Neuronal stem cell (in vitro differentiated cells): Measurements from ENCODE around the gene MTERF4. TPM values are rescaled to one million over a fixed set of nuclear protein-coding genes. Genes with fewer than 3 reads are reported as not detected.

Experiments
- DNase-seq: peaks from one replicate; pipeline ENCODE4 v3.0.0-alpha.2; 2013; ENCODE audit warnings: low spot score
- H2AFZ ChIP-seq: one replicate; pipeline ENCODE4 v1.6.1; 2013; ENCODE audit warnings: mild to moderate bottlenecking, low read length, inconsistent platforms
- H2AK5ac ChIP-seq: 2 replicates; pipeline ENCODE4 v1.6.1; 2013; ENCODE audit warnings: low read depth, mild to moderate bottlenecking, inconsistent platforms, low read length, moderate library complexity, mixed read lengths
- H2BK120ac ChIP-seq: 2 replicates; pipeline ENCODE4 v1.6.1; 2013; ENCODE audit warnings: low read depth, mild to moderate bottlenecking, inconsistent platforms, low read length, moderate library complexity, mixed read lengths
- H2BK12ac ChIP-seq: one replicate; pipeline ENCODE4 v1.6.1; 2013; ENCODE audit warnings: low read length, inconsistent platforms
- H2BK15ac ChIP-seq: 2 replicates; pipeline ENCODE4 v1.6.1; 2013; ENCODE audit warnings: mild to moderate bottlenecking, low read length, inconsistent platforms, mixed read lengths
- H2BK5ac ChIP-seq: one replicate; pipeline ENCODE4 v1.6.1; 2013; ENCODE audit warnings: inconsistent platforms, mild to moderate bottlenecking, low read length, moderate library complexity
- H3K14ac ChIP-seq: one replicate; pipeline ENCODE4 v1.6.1; 2013; ENCODE audit warnings: low read length, inconsistent platforms
- H3K18ac ChIP-seq: 2 replicates; pipeline ENCODE4 v1.6.1; 2013; ENCODE audit warnings: low read length, inconsistent platforms
- H3K23ac ChIP-seq: 2 replicates; pipeline ENCODE4 v1.6.1; 2013; ENCODE audit warnings: low read depth, mild to moderate bottlenecking, mixed read lengths, low read length, inconsistent platforms; ENCODE audit not compliant: poor library complexity
- H3K27ac ChIP-seq: replicated peaks from 3 replicates; pipeline ENCODE4 v1.5.1; 2013; ENCODE audit warnings: low read length, inconsistent platforms
- H3K27me3 ChIP-seq, 3 experiments: 2 replicates each; pipeline ENCODE4 v1.6.1; 2013; ENCODE audit warnings: low read length in 3 of 3, mild to moderate bottlenecking in 2 of 3, inconsistent platforms in 1 of 3, low read depth in 1 of 3, mixed read lengths in 1 of 3, moderate library complexity in 1 of 3; ENCODE audit not compliant: control insufficient read depth in 3 of 3, insufficient read depth in 3 of 3
- H3K36me3 ChIP-seq, 2 donors: replicated peaks in 1 of 2; 2 replicates each; pipeline ENCODE4 v1.6.1; 2013; ENCODE audit warnings: low read length in 2 of 2; ENCODE audit not compliant: control insufficient read depth in 2 of 2, insufficient read depth in 2 of 2
- H3K4ac ChIP-seq: 2 replicates; pipeline ENCODE4 v1.6.1; 2013; ENCODE audit warnings: inconsistent platforms, mild to moderate bottlenecking, low read length, moderate library complexity
- H3K4me1 ChIP-seq, 2 donors: 1 replicate in 1 of 2; 2 replicates in 1 of 2; pipeline ENCODE4 v1.6.1; 2013; ENCODE audit warnings: low read length in 2 of 2, low read depth in 1 of 2; ENCODE audit not compliant: control insufficient read depth in 2 of 2, insufficient read depth in 1 of 2
- H3K4me2 ChIP-seq: one replicate; pipeline ENCODE4 v1.6.1; 2013; ENCODE audit warnings: mild to moderate bottlenecking, low read length, inconsistent platforms; ENCODE audit not compliant: insufficient read depth, poor library complexity, severe bottlenecking
- H3K4me3 ChIP-seq, 2 donors: 2 replicates each; pipeline ENCODE4 v1.5.1; 2013; ENCODE audit warnings: low read length in 2 of 2, mild to moderate bottlenecking in 2 of 2, inconsistent platforms in 1 of 2, moderate library complexity in 1 of 2
- H3K79me1 ChIP-seq: one replicate; pipeline ENCODE4 v1.6.1; 2013; ENCODE audit warnings: low read depth, mild to moderate bottlenecking, inconsistent platforms, low read length, moderate library complexity
- H3K9ac ChIP-seq: one replicate; pipeline ENCODE4 v1.6.1; 2013; ENCODE audit warnings: mild to moderate bottlenecking, low read depth, low read length, inconsistent platforms; ENCODE audit not compliant: poor library complexity
- H3K9me3 ChIP-seq, 2 donors: replicated peaks in 1 of 2; 2 replicates each; pipeline versions ENCODE3 to v1.6.1; 2013; ENCODE audit warnings: low read length in 2 of 2, mild to moderate bottlenecking in 2 of 2, inconsistent platforms in 1 of 2, low read depth in 1 of 2, mixed read lengths in 1 of 2, moderate library complexity in 1 of 2; ENCODE audit not compliant: control insufficient read depth in 2 of 2, insufficient read depth in 1 of 2
- H4K8ac ChIP-seq: one replicate; pipeline ENCODE4 v1.6.1; 2013; ENCODE audit warnings: low read depth, mild to moderate bottlenecking, inconsistent platforms, low read length, moderate library complexity
- H4K91ac ChIP-seq: one replicate; pipeline ENCODE4 v1.6.1; 2013; ENCODE audit warnings: low read length, low read depth, mild to moderate bottlenecking, inconsistent platforms; ENCODE audit not compliant: poor library complexity
- WGBS, 2 donors: extraction: QIAGEN DNeasy Blood & Tissue Kit; methylation state at CpG; one replicate each; pipeline ENCODE4 v1.1.7; 2013; ENCODE audit warnings: missing lambda C conversion rate in 2 of 2, mixed read lengths in 1 of 2; ENCODE audit not compliant: insufficient read length in 2 of 2, insufficient replicate concordance in 1 of 2; ENCODE audit errors: extremely low coverage in 2 of 2; 5-methylcytosine and 5-hydroxymethylcytosine counted together
- polyA plus RNA-seq, 2 experiments: library from polyadenylated mRNA; stranded (reverse); fragments of 200-250 nt; gene quantifications; one replicate each; pipeline ENCODE4 v1.2.3, GENCODE V29; 2013

The MTERF4 gene, protein sequence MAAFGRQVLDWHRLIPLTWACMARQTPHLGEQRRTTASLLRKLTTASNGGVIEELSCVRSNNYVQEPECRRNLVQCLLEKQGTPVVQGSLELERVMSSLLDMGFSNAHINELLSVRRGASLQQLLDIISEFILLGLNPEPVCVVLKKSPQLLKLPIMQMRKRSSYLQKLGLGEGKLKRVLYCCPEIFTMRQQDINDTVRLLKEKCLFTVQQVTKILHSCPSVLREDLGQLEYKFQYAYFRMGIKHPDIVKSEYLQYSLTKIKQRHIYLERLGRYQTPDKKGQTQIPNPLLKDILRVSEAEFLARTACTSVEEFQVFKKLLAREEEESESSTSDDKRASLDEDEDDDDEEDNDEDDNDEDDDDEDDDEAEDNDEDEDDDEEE
- 19.9 TPM for polyA plus RNA-seq (2013, experiment 1 of 2)
- 20.1 TPM for polyA plus RNA-seq (2013, experiment 2 of 2)

DNA sequence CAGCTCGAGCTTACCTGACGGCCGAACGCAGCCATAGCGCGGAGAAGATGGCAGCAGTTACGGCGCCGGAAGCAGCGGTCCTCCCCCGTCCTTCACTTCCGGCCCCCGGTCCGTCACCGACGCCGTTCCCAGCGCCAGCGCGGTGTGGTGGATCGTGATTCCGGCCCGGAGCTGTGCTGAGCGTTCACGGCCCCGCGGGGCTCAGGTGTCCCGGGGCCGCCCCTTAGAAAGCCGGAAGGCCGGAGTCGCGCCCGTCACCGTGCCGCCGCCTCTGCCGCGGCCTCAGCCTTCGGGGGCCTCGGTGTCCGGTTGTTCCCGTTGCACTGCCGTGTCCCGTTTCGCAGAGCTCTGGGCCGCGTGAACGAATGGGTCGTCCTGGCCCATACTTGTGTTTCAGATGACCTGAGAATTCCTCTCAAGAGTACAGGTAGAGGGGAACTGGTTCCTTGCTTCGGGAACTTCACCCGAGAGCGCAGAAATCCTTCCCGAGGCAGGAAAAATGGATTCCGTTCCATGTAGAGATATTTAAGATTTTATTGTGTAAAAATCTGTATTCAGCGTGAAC lies at the start of gene MTERF4:
Gene MTERF4, minus strand, starts transcription at position 49 of the 565 bp plus-strand sequence. Its CDS starts 14 bp downstream, at position 35.
- H2BK12ac ChIP-seq: no peak within 1 kb of the TSS
- H3K18ac ChIP-seq: peak within 1 kb of the TSS; percentile 95
- peak within 1 kb of the TSS; percentile 31 for H2BK5ac ChIP-seq
- DNase-seq: peak; percentile 83
- H2BK15ac ChIP-seq: no peak within 1 kb of the TSS
- no CpG with 5 or more reads among the region's 56 CpGs for WGBS, 2 donors
- H2AFZ ChIP-seq: peak within 1 kb of the TSS; percentile 96
- H3K4me3 ChIP-seq: peak within 1 kb of the TSS; percentile 81 to 98
- peaks cover 7 to 57% of the 10 kb centered on the region in 2 donors for H3K36me3 ChIP-seq
- H2BK120ac ChIP-seq: no peak within 1 kb of the TSS
- H3K27me3 ChIP-seq: no peaks in the 10 kb centered on the region
- peaks cover 9% of the 10 kb centered on the region for H3K79me1 ChIP-seq
- H3K9me3 ChIP-seq: no peaks in the 10 kb centered on the region
- peak within 1 kb of the TSS; percentile 96 for H3K23ac ChIP-seq
- H3K27ac ChIP-seq: peak within 1 kb of the TSS; percentile 44
- peak within 1 kb of the TSS; percentile 6 for H2AK5ac ChIP-seq
- no peak within 1 kb of the TSS for H3K4ac ChIP-seq
- peaks cover 4 to 10% of the 10 kb centered on the region in 2 donors for H3K4me1 ChIP-seq
- peak within 1 kb of the TSS; percentile 98 for H3K9ac ChIP-seq
- no peak within 1 kb of the TSS for H3K14ac ChIP-seq
- H4K91ac ChIP-seq: no peak within 1 kb of the TSS
- no peak within 1 kb of the TSS for H4K8ac ChIP-seq
- peak within 1 kb of the TSS; percentile 81 for H3K4me2 ChIP-seq

DNA sequence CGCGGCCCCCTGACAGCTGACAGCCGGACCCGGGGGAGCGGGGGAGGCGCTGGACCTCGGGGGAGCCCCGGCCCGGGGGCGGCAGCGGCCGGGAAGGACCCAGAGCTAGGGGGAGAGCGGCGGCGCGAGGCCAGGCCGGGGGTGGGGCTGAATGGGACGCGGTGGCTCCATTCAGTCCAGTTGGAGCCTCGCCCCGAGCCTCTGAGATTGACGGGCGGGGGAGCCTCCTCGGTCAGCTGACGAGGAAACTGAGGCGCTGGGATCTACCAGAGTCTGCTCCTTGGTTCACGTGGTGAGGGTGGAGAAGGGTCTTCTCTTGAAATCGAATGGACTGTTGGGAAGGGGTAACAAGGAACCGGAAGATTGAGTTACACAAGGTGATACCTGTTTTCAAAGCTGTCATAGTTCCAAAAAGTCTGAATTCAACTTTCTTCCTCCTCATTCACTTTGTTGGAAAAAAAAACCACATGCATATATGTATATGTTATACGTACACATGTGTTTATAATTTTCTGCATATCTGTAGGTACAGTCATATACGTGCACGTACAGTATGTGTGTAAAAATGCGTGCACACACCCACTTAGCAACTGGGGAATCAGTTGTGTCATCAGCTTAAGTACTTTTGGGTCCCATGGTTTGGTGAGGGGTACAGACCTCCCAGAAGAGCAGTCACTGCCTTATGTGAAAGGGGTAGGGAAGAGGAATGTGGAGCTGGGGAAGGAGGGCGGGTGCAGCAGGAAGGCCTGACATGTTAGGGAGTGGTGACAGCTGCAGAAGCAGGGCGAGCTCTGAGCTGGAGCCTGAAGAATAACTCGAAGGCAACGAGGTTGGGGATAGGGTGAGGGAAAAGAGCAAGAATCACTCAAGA lies 48.8 kb upstream of the MTERF4 start:
- peak overlapping the region; percentile 43 for H3K27ac ChIP-seq

DNA sequence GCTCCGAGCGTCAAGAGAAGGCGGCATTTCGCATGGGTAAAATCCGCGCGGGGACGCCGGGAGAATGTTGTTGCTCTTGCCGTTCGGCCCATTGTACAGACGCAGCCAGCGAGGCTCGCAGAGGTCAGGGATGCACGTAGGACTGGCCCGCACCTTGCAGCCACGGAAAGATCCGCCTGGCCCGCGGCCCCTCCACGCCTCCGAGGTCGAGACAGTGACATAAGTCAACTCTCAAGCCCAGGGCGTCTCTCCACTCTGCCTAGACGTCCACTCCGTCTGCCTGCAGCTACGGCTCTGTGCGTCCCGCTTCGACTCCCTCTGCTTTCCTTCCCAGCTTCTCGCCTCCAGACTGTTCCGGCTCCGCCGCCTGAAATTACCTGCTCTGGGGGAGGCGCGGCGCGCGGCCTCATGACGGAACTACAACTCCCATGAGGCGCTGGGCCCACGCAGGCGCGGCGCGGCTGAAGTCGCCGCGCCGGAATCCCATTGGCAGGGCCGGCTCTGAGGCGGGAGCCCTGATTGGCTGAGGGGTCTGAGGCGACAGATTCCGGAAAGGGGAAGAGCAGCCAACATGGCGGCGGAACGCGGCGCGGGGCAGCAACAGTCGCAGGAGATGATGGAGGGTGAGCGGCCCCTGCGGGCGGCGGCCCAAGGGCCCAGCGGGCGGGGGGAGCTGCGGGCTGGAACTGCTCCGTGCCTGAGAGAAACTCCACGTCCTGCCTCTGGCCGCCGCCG lies 48.0 kb upstream of the MTERF4 start, which contains the start of gene PPP1R7:
Gene PPP1R7, plus strand, starts transcription at position 543 of the 735 bp plus-strand sequence. Its CDS starts 29 bp downstream, at position 572.
- H4K8ac ChIP-seq: peak within 1 kb of the TSS; percentile 86
- no CpG with 5 or more reads among the region's 73 CpGs for WGBS, 2 donors
- H4K91ac ChIP-seq: no peak within 1 kb of the TSS
- peak within 1 kb of the TSS; percentile 85 for H3K18ac ChIP-seq
- peaks cover 0 to 6% (median 0%) of the 10 kb centered on the region in 3 experiments for H3K27me3 ChIP-seq
- H3K27ac ChIP-seq: peak within 1 kb of the TSS; percentile 43
- no peak within 1 kb of the TSS for H3K14ac ChIP-seq
- peak within 1 kb of the TSS; percentile 100 for H3K4me2 ChIP-seq
- peak; percentile 95 for DNase-seq
- H3K9ac ChIP-seq: peak within 1 kb of the TSS; percentile 95
- H2BK120ac ChIP-seq: no peak within 1 kb of the TSS
- peaks cover 3% of the 10 kb centered on the region for H3K79me1 ChIP-seq
- H2BK5ac ChIP-seq: peak within 1 kb of the TSS; percentile 53
- no peaks in the 10 kb centered on the region for H3K9me3 ChIP-seq
- H3K4me1 ChIP-seq: peaks cover 12 to 16% of the 10 kb centered on the region in 2 donors
- peaks cover 2 to 24% of the 10 kb centered on the region in 2 donors for H3K36me3 ChIP-seq
- peak within 1 kb of the TSS; percentile 98 for H3K23ac ChIP-seq
- peak within 1 kb of the TSS; percentile 84 for H2BK12ac ChIP-seq
- H2BK15ac ChIP-seq: no peak within 1 kb of the TSS
- peak within 1 kb of the TSS; percentile 11 for H3K4ac ChIP-seq
- H2AK5ac ChIP-seq: peak within 1 kb of the TSS; percentile 56
- H3K4me3 ChIP-seq: peak within 1 kb of the TSS; percentile 86 to 94
- H2AFZ ChIP-seq: peak within 1 kb of the TSS; percentile 99

More for the DNA sequence above, 48.8 kb upstream of the MTERF4 start:
- H3K4me2 ChIP-seq: peak overlapping the region; percentile 96
- H3K79me1 ChIP-seq: peaks cover 3% of the 10 kb centered on the region
- H2BK120ac ChIP-seq: no peak overlapping the region
- H3K27me3 ChIP-seq: peaks cover 0 to 6% (median 0%) of the 10 kb centered on the region in 3 experiments
- H3K4me3 ChIP-seq: peak overlapping the region; percentile 86 to 92
- no CpG with 5 or more reads among the region's 37 CpGs for WGBS, 2 donors
- H3K9me3 ChIP-seq: no peaks in the 10 kb centered on the region
- H3K23ac ChIP-seq: peak overlapping the region; percentile 89
- H3K4ac ChIP-seq: no peak overlapping the region
- no peak overlapping the region for H2BK15ac ChIP-seq
- no peak overlapping the region for H4K91ac ChIP-seq
- H3K4me1 ChIP-seq: peaks cover 12 to 16% of the 10 kb centered on the region in 2 donors
- H3K18ac ChIP-seq: peak overlapping the region; percentile 57
- peak overlapping the region; percentile 53 for H2BK5ac ChIP-seq
- no peak for DNase-seq
- H2BK12ac ChIP-seq: no peak overlapping the region
- peaks cover 2 to 29% of the 10 kb centered on the region in 2 donors for H3K36me3 ChIP-seq
- peak overlapping the region; percentile 86 for H4K8ac ChIP-seq
- peak overlapping the region; percentile 56 for H2AK5ac ChIP-seq
- H3K9ac ChIP-seq: peak overlapping the region; percentile 88
- H3K14ac ChIP-seq: no peak overlapping the region
- peak overlapping the region; percentile 99 for H2AFZ ChIP-seq
